NCI-H82 treated with DMSO at 0.1 percent for 48 hours (cell line): Measurements from ENCODE around the gene NFS1.
"Not testable (repeated sequence)": the region's sequence is repeated elsewhere in the genome, so short reads cannot be mapped to it uniquely, and the experiment has no call there.

Experiments used
- DNase-seq: peaks from one replicate; lab custom pipeline; 2025; ENCODE audit not compliant: unreplicated experiment; lab: John Stamatoyannopoulos, UW

Gene NFS1

DNA sequence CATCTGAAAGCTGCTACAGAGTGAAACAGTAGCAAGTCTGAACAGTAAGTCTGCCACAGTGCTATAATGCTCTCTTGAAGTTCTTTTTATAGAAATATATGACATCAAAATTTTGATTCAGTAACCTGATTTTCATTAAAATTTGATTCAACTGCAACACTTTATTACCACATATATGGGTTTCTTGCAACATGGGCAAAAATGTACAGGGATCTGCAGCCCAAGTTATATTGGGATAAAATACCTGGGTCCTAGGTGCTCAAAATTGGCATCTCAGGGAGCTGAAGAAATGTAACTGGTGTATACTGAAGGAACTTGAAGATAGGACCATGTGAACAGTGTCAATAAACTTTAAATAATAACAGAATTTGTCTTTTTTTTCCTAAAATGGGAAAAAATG is 10.9 kb upstream of the NFS1 start:
- no peak for DNase-seq

DNA sequence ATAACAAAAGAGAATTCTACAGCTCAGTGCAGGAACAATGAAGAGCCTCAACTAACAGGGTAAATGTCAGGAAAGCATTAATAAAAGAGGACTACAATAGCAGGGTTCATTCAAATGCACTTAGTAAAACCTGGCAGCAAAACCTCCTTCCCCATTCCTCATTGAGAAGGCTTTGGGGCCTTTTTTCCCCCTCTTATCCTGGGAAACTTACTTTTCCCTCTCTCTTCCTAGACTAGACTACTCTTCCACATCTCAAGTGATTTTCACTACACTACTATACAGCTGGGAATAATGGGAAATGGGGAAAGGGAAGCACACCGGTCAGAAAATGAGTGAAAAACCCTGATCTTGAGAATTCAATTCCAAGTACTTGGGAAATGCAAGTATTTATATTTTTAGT is 10.1 kb upstream of the NFS1 start:
- DNase-seq = no peak

DNA sequence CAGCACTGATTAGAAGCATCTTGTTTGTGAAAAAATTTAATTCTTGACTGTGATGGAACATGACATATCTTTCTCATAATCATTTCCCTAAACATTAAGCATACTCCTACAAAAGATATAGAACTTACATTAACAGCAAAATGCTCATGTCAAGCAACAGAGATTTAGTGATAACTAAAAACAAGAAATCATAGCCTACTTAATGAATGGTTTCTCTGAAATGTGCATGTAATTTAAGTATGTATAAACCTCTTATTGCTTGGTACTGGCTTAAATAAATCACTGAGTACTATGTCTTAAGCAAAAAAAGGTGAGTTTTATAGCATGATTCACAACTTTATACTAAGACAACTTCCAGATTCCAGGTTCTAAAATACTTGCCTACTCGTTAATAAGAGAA is 9.3 kb upstream of the NFS1 start:
- no peak for DNase-seq

GRCh38 chr20:35706591-35707529 is 7.7 kb upstream of the NFS1 start:
- DNase-seq = not testable (repeated sequence)

DNA sequence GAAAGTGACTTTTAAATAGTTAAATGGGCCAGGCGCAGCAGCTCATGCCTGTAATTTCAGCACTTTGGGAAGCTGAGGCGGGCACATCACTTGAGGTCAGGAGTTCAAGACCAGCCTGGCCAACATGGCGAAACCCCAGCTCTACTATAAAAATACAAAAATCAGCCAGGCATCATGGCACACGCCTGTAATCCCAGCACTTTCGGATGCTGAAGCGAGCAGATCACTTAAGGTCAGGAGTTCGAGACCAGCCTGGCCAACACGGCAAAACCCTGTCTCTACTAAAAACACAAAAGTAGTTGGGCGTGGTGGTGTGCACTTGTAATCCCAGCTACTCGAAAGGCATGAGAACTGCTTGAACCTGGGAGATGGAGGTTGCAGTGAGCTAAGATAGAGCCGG is 6.7 kb upstream of the NFS1 start:
- DNase-seq = not testable (repeated sequence)

DNA sequence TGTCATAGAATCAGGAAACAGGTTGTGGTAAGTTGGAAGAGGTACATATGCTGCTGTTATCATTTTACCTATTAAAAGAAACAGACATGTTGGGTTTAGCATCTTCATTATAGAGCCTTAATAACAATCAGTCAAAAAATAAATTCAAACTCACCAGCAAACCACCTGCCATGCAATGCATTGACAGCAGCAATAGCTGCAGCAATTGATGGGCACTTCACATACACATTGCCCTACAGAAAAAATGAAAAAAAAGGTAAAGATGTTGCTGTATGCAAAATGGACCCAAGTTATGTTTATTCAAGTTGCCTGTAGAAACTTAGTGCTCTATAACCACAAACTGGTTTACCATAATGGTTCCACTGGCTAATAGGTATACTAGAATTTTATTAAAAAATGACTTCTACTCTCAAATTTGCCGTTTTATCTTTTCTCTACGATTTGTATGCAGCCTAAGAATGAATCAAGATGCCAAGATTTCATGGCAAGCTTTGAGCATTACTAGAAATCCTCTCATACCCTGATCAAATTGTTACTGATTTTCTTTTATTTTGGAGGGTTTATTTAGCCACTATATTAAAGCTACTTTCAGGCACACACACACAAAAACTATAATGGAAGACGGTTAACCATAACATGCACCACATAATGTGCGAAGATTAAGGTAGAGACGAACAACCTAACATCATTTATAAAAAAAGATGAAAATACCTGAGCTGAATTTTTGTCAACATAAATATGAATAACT is 5.5 kb upstream of the NFS1 start:
- DNase-seq = no peak

GRCh38 chr20:35702824-35703695 is 3.9 kb upstream of the NFS1 start:
- DNase-seq = no peak

DNA sequence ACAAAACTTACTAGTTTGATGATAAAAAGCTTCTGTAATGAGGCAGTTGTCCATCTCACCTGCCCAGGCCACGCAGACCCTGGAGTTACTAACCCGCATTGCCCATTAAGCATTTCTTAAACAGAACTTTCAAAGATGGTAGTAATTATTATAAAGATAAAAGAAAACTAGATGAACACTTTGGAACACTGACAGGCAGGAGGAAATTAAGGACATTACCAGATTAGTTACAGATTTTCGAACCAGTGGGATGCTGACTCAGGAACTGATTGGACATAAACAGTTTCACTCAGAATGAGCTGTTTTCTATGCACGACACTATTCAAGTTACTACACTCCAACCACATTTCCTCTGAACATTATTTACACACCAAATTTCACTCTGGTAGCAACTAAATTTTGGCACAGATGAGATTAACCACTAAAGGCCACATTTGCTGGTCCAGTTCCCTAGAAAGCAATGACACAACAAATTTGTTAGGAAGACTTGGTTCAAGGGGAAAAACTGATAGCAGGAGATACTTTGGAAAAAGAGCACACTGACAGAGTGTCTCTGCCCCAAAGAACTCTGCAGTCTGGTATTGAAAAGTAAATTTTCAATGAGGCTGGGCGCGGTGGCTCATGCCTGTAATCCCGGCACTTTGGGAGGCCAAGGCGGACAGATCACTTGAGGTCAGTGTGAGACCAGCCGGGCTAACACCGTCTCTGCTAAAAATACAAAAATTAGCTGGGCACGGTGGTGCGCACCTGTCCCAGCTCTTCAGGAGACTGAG is 3.1 kb upstream of the NFS1 start:
- no peak for DNase-seq

DNA sequence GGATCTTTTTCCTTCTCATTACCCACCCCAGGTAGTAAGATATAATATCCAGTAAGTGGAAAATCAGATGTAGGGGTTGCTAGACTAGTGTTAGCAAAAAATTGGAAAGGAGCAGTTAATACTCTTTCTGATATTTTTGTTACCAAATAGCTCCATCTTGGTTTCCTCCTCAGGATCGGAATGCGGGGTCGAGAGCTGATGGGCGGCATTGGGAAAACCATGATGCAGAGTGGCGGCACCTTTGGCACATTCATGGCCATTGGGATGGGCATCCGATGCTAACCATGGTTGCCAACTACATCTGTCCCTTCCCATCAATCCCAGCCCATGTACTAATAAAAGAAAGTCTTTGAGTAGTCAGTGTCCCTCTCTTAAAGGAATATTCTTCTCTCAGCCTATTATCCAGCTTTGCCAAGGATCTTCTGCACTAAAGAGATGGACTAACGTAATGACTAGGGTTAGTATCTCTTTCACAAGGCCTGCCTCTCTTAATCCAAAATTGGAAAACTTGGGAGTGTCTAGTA is 1.5 kb upstream of the NFS1 start:
- DNase-seq = no peak

GRCh38 chr20:35699957-35700624 is 939 bp upstream of the NFS1 start:
- no peak for DNase-seq

- no peak for DNase-seq
These were observed 640 bp downstream of the NFS1 start for GRCh38 chr20:35698298-35699126.

DNA sequence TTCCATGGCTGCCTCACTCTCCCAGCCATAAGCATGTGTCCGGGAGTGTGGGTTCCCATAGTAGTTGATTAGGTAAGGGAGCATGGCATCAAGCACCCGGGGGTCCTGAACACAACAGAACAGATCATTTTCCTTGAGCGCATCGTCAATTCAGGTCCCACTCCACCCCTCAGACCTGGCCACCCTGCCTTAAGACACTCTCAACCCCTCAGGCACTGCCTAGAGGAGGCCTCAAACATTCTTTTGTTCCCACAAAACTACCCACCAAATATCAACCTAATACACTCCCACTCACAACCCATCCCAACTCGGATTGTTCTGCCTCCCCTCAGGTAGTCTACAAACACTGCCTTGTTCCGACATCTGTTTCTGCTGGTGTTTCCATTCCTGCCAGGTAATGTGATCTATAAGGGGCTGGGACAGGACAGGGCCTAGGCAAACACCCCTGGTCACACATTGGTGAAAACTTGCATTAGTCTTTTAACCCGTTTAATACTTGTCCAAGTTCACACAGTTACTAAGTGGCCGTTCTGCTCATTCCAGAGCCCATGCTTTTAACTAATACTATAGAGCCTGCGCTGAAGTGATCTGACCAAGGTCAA is 1.4 kb downstream of the NFS1 start:
- no peak for DNase-seq

DNA sequence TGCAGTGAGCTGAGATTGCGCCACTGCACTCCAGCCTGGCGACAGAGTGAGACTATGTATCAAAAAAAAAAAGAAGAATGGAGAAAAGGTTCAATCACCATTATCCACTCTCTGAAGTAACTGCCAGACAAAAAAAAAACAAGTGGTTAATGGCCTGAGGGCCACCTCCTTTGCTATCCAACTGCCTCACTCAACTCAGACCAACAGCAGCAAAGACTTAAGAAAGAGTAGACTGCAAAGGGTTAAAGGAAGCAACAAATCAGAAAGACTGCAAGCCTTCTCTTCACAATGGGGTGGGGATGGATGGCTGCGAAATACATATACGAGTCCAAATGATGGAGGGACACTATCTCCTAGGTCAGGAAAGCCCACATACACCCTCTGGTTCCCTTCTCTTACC is 3.2 kb downstream of the NFS1 start:
- DNase-seq = no peak

- DNase-seq = no peak
These were observed 3.9 kb downstream of the NFS1 start for GRCh38 chr20:35695245-35695749.

DNA sequence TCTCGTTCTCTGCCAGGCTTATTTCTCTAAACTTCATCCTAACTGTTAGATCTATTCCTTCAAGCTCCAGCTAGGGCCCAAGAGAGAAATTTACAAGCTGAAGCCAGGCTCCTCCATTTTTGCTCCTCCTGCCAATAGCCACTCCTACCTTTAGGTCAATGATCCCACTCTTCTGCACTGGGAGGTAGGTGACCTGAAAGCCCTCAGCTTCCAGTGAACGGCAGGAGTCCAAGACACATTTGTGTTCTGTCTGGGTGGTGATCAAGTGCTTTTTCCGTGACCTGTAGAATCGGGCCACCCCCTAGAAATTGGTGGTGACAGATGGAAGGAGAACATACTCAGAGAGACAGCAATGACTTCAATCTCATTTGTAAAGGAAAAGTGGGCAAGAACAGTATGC is 8.9 kb downstream of the NFS1 start:
- no peak for DNase-seq

DNA sequence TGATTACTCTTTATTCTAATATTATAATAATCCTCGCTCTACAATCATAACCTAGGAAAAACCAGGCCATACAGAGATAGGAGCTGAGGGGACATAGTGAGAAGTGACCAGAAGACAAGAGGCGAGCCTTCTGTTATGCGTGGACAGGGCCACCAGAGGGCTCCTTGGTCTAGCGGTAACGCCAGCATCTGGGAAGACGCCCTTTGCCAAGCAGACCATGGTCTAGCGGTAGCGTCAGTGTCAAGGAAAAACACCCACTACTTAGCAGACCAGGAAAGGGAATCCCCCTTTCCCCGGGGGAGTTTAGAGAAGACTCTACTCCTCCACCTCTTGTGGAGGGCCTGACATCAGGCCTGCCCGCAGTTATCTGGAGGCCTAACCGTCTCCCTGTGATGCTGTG is 12.3 kb downstream of the NFS1 start:
- DNase-seq = not testable (repeated sequence)

GRCh38 chr20:35685368-35685767 is 13.8 kb downstream of the NFS1 start:
- DNase-seq = not testable (repeated sequence)

GRCh38 chr20:35681960-35682359 is 17.2 kb downstream of the NFS1 start:
- no peak for DNase-seq
